ENCODE results near the gene METTL2A.
A peak's percentile ranks its signal among the peaks of the same experiment; 100 is the strongest.
"Not testable (repeated sequence)": the region's sequence is repeated elsewhere in the genome, so short reads cannot be mapped to it uniquely, and the experiment has no call there.

METTL2A gene

GRCh38 chr17:62478880-62479638 lies 55.4 kb downstream of the METTL2A start:
- not testable (repeated sequence) for H3K9me3 Mint-ChIP-seq, H3K27me3 Mint-ChIP-seq
- H3K27ac Mint-ChIP-seq: peak overlapping the region; percentile 90 to 94
- peaks cover 47% of the 10 kb centered on the region for H3K36me3 Mint-ChIP-seq (ENCODE audit: insufficient read depth)
- peak; percentile 48 for ATAC-seq (replicated peaks)
- H3K4me3 Mint-ChIP-seq: peak overlapping the region; percentile 82 to 84
- peak; percentile 43 to 67 (median 55) for DNase-seq
- H3K4me1 Mint-ChIP-seq (ENCODE audit: low read depth in 2 of 2): peaks cover 19 to 24% of the 10 kb centered on the region in 2 donors

- ATAC-seq (replicated peaks); H3K27me3 Mint-ChIP-seq; H3K9me3 Mint-ChIP-seq: not testable (repeated sequence)
- peaks cover 50% of the 10 kb centered on the region for H3K36me3 Mint-ChIP-seq (ENCODE audit: insufficient read depth)
- peak in 1 of 3 experiments; percentile 18 for DNase-seq
- H3K4me3 Mint-ChIP-seq: peak overlapping the region; percentile 82 to 84
- peak overlapping the region; percentile 90 to 94 for H3K27ac Mint-ChIP-seq
- peaks cover 19 to 24% of the 10 kb centered on the region in 2 donors for H3K4me1 Mint-ChIP-seq (ENCODE audit: low read depth in 2 of 2)
These were observed 56.1 kb downstream of the METTL2A start for GRCh38 chr17:62479639-62480258.

- H3K36me3 Mint-ChIP-seq (ENCODE audit: insufficient read depth): peaks cover 50% of the 10 kb centered on the region
These were observed 58.9 kb downstream of the METTL2A start for GRCh38 chr17:62482553-62482952.

GRCh38 chr17:62490990-62491389 lies 67.3 kb downstream of the METTL2A start:
- not testable (repeated sequence) for DNase-seq, H3K27me3 Mint-ChIP-seq, H3K4me3 Mint-ChIP-seq, H3K27ac Mint-ChIP-seq, H3K9me3 Mint-ChIP-seq
- Mint-ChIP-seq H3K4me1 (ENCODE audit: low read depth in 2 of 2) (peaks cover 21 to 33% of the 10 kb centered on the region in 2 donors), H3K36me3 (ENCODE audit: insufficient read depth) (peaks cover 42% of the 10 kb centered on the region)
- ATAC-seq (replicated peaks): peak; percentile 62

More at GRCh38 chr17:62482553-62482952, 58.9 kb downstream of the METTL2A start:
- not testable (repeated sequence) for DNase-seq; H3K9me3 Mint-ChIP-seq; H3K4me3 Mint-ChIP-seq; H3K27me3 Mint-ChIP-seq; ATAC-seq (replicated peaks)
- H3K4me1 Mint-ChIP-seq (ENCODE audit: low read depth in 2 of 2): peaks cover 24 to 35% of the 10 kb centered on the region in 2 donors
- H3K27ac Mint-ChIP-seq: peak overlapping the region in 1 of 2 donors; percentile 29

GRCh38 chr17:62493049-62493655 lies 69.5 kb downstream of the METTL2A start:
- not testable (repeated sequence) for ATAC-seq (replicated peaks); H3K4me3 Mint-ChIP-seq; H3K9me3 Mint-ChIP-seq; DNase-seq; H3K27me3 Mint-ChIP-seq
- peaks cover 18 to 23% of the 10 kb centered on the region in 2 donors for H3K4me1 Mint-ChIP-seq (ENCODE audit: low read depth in 2 of 2)
- H3K27ac Mint-ChIP-seq: peak overlapping the region in 1 of 2 donors; percentile 49
- peaks cover 35% of the 10 kb centered on the region for H3K36me3 Mint-ChIP-seq (ENCODE audit: insufficient read depth)

- not testable (repeated sequence) for ATAC-seq (replicated peaks); H3K4me3 Mint-ChIP-seq; H3K27me3 Mint-ChIP-seq; H3K27ac Mint-ChIP-seq; DNase-seq; H3K9me3 Mint-ChIP-seq
- peaks cover 18 to 19% of the 10 kb centered on the region in 2 donors for H3K4me1 Mint-ChIP-seq (ENCODE audit: low read depth in 2 of 2)
- H3K36me3 Mint-ChIP-seq (ENCODE audit: insufficient read depth): peaks cover 32% of the 10 kb centered on the region
These were observed 70.4 kb downstream of the METTL2A start for GRCh38 chr17:62494073-62494472.

- DNase-seq; H3K27me3 Mint-ChIP-seq; ATAC-seq (replicated peaks); H3K4me3 Mint-ChIP-seq; H3K9me3 Mint-ChIP-seq: not testable (repeated sequence)
- peaks cover 15% of the 10 kb centered on the region for H3K36me3 Mint-ChIP-seq (ENCODE audit: insufficient read depth)
- H3K4me1 Mint-ChIP-seq (ENCODE audit: low read depth in 2 of 2): peaks cover 15 to 16% of the 10 kb centered on the region in 2 donors
- H3K27ac Mint-ChIP-seq: peak overlapping the region in 1 of 2 donors; percentile 63
These were observed 72.6 kb downstream of the METTL2A start for GRCh38 chr17:62496344-62496743.

- peak overlapping the region; percentile 35 to 56 for H3K27ac Mint-ChIP-seq
- not testable (repeated sequence) for ATAC-seq (replicated peaks)
These were observed 75.1 kb downstream of the METTL2A start for GRCh38 chr17:62498796-62499195.

More at GRCh38 chr17:62498796-62499195, 75.1 kb downstream of the METTL2A start:
- not testable (repeated sequence) for H3K36me3 Mint-ChIP-seq (ENCODE audit: insufficient read depth); H3K27me3 Mint-ChIP-seq; H3K9me3 Mint-ChIP-seq; DNase-seq; H3K4me3 Mint-ChIP-seq
- peaks cover 11 to 14% of the 10 kb centered on the region in 2 donors for H3K4me1 Mint-ChIP-seq (ENCODE audit: low read depth in 2 of 2)

All from effector memory CD8-positive, alpha-beta T cell (primary cell).